Measurements from ENCODE around the gene CEP41. TPM values are rescaled to one million over a fixed set of nuclear protein-coding genes. Genes with fewer than 3 reads are reported as not detected.

CEP41 gene
- total RNA-seq, 2 donors from 2014 or later, result 11.4 to 13.0 TPM

DNA sequence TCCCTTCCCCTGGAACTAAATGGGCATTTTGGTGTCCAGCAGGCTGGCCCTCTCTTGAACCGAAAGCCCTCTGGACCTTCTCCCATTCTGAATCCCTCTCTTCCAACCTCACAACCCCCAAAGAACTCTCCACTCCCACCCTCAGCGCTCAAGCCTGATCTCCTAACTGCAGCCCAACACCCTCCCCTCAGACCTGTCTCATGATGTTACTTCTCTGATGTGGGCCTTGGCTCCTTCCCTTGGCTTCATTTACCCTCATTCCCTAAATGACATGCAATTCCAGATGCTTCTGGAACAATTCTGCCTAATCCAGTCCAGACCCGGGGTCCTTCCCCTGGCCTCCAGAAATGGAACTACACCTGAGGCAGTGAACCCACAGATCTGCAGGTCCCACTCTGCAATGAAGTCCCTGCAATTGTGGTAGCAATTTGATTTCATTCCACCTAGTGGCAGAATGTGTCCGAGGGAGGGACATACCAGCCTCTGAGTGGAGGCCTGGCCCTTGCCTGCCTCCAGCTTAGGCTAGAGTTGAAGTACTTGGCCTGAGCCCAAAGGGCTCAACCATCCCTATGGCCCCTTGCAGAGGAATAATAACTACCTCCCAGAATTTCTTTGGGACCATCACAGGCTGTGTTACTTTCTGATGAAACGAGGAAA is 4.1 kb upstream of the CEP41 start:
- H3K27me3 Mint-ChIP-seq (ENCODE audit: insufficient read depth), result peaks cover 4% of the 10 kb centered on the region
- no peak overlapping the region for H3K4me3 Mint-ChIP-seq
- peak; percentile 39 for TF ChIP-seq CTCF (conservative IDR thresholded peaks at IDR 0.05)
- WGBS, 2 experiments (ENCODE audit: insufficient coverage in 1 of 2, insufficient read length in 1 of 2), result 92 to 93% methylated on average over 5 of the region's 5 CpGs
- peaks cover 2% of the 10 kb centered on the region for H3K36me3 Mint-ChIP-seq (ENCODE audit: low read depth)
- Histone ChIP-seq H3K4me1 (ENCODE audit: control insufficient read depth, insufficient read depth, low read length) (no peaks in the 10 kb centered on the region), H3K4me3 (ENCODE audit: low read length) (no peak overlapping the region), H3K9ac (ENCODE audit: extremely low read depth, low read length, poor library complexity, severe bottlenecking) (no peak overlapping the region), H3K27me3 (ENCODE audit: control insufficient read depth, insufficient read depth, low read length, poor library complexity, severe bottlenecking) (no peaks in the 10 kb centered on the region), H3K27ac (ENCODE audit: low read depth, low read length) (no peak overlapping the region), H3K9me3 (ENCODE audit: control insufficient read depth, low read length) (no peaks in the 10 kb centered on the region), H3K36me3 (ENCODE audit: control insufficient read depth, insufficient read depth, low read length) (no peaks in the 10 kb centered on the region)
- DNase-seq, result no peak
- H3K9me3 Mint-ChIP-seq, result peaks cover 16% of the 10 kb centered on the region
- no peak overlapping the region for H3K27ac Mint-ChIP-seq
- H3K4me1 Mint-ChIP-seq, result peaks cover 4% of the 10 kb centered on the region

DNA sequence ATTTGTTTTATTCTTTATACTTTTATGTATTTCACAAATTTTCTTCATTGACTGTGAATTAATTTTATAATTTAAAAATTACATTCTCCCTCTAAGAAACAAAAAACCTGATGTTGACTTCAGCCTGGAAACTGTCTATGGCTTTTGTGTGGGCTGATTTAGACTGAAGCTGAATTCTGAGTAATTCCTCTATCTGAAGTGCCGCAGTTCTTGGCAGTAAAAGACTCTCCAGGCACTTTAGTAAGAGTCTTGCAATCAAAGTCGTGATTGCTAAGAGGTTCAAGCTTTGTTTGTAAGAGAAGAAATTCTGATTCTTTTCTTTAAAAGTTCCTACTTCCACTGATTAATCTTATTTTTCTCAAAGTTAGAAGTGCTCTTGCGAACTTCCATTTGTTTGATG is 3.4 kb upstream of the CEP41 start:
- WGBS, 2 experiments (ENCODE audit: insufficient coverage in 1 of 2, insufficient read length in 1 of 2), result 83 to 92% methylated on average over 2 to 3 of the region's 3 CpGs
- DNase-seq, result no peak
- H3K27ac Mint-ChIP-seq, result no peak overlapping the region

GRCh38 chr7:130442601-130443000 is 1.8 kb upstream of the CEP41 start:
- Mint-ChIP-seq H3K4me3 (no peak overlapping the region), H3K9me3 (peaks cover 4% of the 10 kb centered on the region), H3K27ac (no peak overlapping the region), H3K27me3 (ENCODE audit: insufficient read depth) (peaks cover 4% of the 10 kb centered on the region), H3K36me3 (ENCODE audit: low read depth) (peaks cover under 1% of the 10 kb centered on the region), H3K4me1 (peaks cover 4% of the 10 kb centered on the region)
- no peak for DNase-seq
- no peak overlapping the region for H3K4me3 ChIP-seq (ENCODE audit: low read length)
- no peaks in the 10 kb centered on the region for H3K36me3 ChIP-seq (ENCODE audit: control insufficient read depth, insufficient read depth, low read length)
- WGBS, 2 experiments (ENCODE audit: insufficient coverage in 1 of 2, insufficient read length in 1 of 2), result 98 to 100% methylated on average over 4 to 7 of the region's 7 CpGs
- no peak overlapping the region for H3K27ac ChIP-seq (ENCODE audit: low read depth, low read length)
- no peak for TF ChIP-seq CTCF (conservative IDR thresholded peaks at IDR 0.05)
- no peaks in the 10 kb centered on the region for H3K4me1 ChIP-seq (ENCODE audit: control insufficient read depth, insufficient read depth, low read length)
- H3K9ac ChIP-seq (ENCODE audit: extremely low read depth, low read length, poor library complexity, severe bottlenecking), result no peak overlapping the region
- no peaks in the 10 kb centered on the region for H3K9me3 ChIP-seq (ENCODE audit: control insufficient read depth, low read length)
- H3K27me3 ChIP-seq (ENCODE audit: control insufficient read depth, insufficient read depth, low read length, poor library complexity, severe bottlenecking), result no peaks in the 10 kb centered on the region

More for the DNA sequence above, 3.4 kb upstream of the CEP41 start:
- Histone ChIP-seq H3K9ac (ENCODE audit: extremely low read depth, low read length, poor library complexity, severe bottlenecking) (no peak overlapping the region), H3K27me3 (ENCODE audit: control insufficient read depth, insufficient read depth, low read length, poor library complexity, severe bottlenecking) (no peaks in the 10 kb centered on the region), H3K4me3 (ENCODE audit: low read length) (no peak overlapping the region), H3K4me1 (ENCODE audit: control insufficient read depth, insufficient read depth, low read length) (no peaks in the 10 kb centered on the region), H3K36me3 (ENCODE audit: control insufficient read depth, insufficient read depth, low read length) (no peaks in the 10 kb centered on the region), H3K9me3 (ENCODE audit: control insufficient read depth, low read length) (no peaks in the 10 kb centered on the region), H3K27ac (ENCODE audit: low read depth, low read length) (no peak overlapping the region)
- no peak for TF ChIP-seq CTCF (conservative IDR thresholded peaks at IDR 0.05)
- H3K9me3 Mint-ChIP-seq, result peaks cover 16% of the 10 kb centered on the region
- no peak overlapping the region for H3K4me3 Mint-ChIP-seq
- H3K36me3 Mint-ChIP-seq (ENCODE audit: low read depth), result peaks cover 2% of the 10 kb centered on the region
- H3K27me3 Mint-ChIP-seq (ENCODE audit: insufficient read depth), result peaks cover 4% of the 10 kb centered on the region
- H3K4me1 Mint-ChIP-seq, result peaks cover 4% of the 10 kb centered on the region

Data from endodermal cell (in vitro differentiated cells).